Neural progenitor cell (in vitro differentiated cells): ENCODE results near the gene ASTN2.

Experiments used
- EZH2phosphoT487 ChIP-seq: fragments of 200-600 bp; sonication (generic); IDR thresholded peaks from 2 replicates; pipeline ENCODE4 v1.6.1; 2017; ENCODE audit warnings: antibody characterized with exemption
- TF ChIP-seq, protein P1 (sequence below): fragments of 200-600 bp; sonication (generic); IDR thresholded peaks from 2 replicates; pipeline ENCODE4 v1.5.1; 2017; ENCODE audit warnings: antibody characterized with exemption, mild to moderate bottlenecking

DNA sequence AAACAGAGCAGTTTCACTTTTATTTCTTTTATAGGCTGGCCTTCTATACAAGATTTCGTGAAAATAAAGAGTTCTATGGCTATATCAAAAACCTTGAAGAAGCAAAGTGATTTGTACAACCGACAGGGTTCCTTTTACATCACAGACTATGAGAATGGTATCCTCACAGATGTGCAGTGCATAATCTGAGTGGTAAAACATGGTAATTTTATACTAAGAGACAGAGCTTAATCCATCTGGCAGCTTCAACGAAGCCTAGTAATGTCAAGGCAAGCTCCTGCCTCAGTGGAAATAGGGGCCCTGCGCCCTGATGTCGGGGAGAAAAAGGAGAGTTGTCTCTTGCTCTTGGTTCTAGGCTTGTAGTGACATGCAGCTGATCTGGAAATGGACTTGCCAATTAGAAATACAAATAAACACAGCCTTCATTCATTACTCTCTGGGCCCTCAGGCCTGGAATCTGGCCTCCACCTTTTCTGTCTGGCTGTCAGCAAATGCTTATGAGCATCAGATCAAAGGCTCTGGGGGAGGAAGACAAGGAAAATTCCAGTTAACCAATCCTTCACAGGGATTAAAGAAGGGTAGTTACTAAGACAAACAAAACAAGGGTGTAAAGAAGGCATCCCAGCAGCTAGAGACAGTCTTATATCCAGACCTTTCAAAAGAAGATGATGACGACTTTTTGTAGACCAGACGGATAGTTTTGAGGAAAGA lies 761.4 kb downstream of the ASTN2 start:
- TF ChIP-seq, protein P1, sequence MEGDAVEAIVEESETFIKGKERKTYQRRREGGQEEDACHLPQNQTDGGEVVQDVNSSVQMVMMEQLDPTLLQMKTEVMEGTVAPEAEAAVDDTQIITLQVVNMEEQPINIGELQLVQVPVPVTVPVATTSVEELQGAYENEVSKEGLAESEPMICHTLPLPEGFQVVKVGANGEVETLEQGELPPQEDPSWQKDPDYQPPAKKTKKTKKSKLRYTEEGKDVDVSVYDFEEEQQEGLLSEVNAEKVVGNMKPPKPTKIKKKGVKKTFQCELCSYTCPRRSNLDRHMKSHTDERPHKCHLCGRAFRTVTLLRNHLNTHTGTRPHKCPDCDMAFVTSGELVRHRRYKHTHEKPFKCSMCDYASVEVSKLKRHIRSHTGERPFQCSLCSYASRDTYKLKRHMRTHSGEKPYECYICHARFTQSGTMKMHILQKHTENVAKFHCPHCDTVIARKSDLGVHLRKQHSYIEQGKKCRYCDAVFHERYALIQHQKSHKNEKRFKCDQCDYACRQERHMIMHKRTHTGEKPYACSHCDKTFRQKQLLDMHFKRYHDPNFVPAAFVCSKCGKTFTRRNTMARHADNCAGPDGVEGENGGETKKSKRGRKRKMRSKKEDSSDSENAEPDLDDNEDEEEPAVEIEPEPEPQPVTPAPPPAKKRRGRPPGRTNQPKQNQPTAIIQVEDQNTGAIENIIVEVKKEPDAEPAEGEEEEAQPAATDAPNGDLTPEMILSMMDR, result no peak
- TF ChIP-seq EZH2phosphoT487, result no peak
